Hepatocyte (in vitro differentiated cells): ENCODE results near the gene FHOD3. TPM values are rescaled to one million over a fixed set of nuclear protein-coding genes. Genes with fewer than 3 reads are reported as not detected.

Source experiments
- DNase-seq: peaks from one replicate; pipeline ENCODE4 v3.0.0-alpha.2; 2016; ENCODE audit warnings: low spot score
- H2AFZ ChIP-seq: fragments of 200-600 bp; sonication (generic); 2 replicates; pipeline ENCODE4 v1.6.0; 2016; ENCODE audit warnings: antibody characterized with exemption, mild to moderate bottlenecking
- H3K27ac ChIP-seq: fragments of 200-600 bp; sonication (generic); 2 replicates; pipeline ENCODE4 v1.5.1; 2016; ENCODE audit warnings: mild to moderate bottlenecking
- H3K27me3 ChIP-seq: fragments of 200-600 bp; sonication (generic); 2 replicates; pipeline ENCODE4 v1.6.1; 2016
- H3K36me3 ChIP-seq: fragments of 200-600 bp; sonication (generic); replicated peaks from 2 replicates; pipeline ENCODE4 v1.5.1; 2016; ENCODE audit warnings: low read depth; ENCODE audit not compliant: insufficient read depth
- H3K4me1 ChIP-seq: fragments of 200-600 bp; sonication (generic); 2 replicates; pipeline ENCODE4 v1.5.1; 2016; ENCODE audit warnings: mild to moderate bottlenecking, moderate library complexity; ENCODE audit not compliant: insufficient read depth
- H3K4me2 ChIP-seq: fragments of 200-600 bp; sonication (generic); 2 replicates; pipeline ENCODE4 v1.6.0; 2016
- H3K4me3 ChIP-seq: fragments of 200-600 bp; sonication (generic); 2 replicates; pipeline ENCODE4 v1.5.1; 2016; ENCODE audit warnings: mild to moderate bottlenecking
- H3K79me2 ChIP-seq: fragments of 200-600 bp; sonication (generic); 2 replicates; pipeline ENCODE4 v1.6.0; 2017; ENCODE audit warnings: mild to moderate bottlenecking
- H3K9me2 ChIP-seq: fragments of 200-600 bp; sonication (generic); replicated peaks from 2 replicates; pipeline ENCODE4 v1.6.0; 2017; ENCODE audit warnings: mild to moderate bottlenecking; ENCODE audit not compliant: insufficient read depth
- H3K9me3 ChIP-seq: fragments of 200-600 bp; sonication (generic); 2 replicates; pipeline ENCODE4 v1.5.1; 2016; ENCODE audit warnings: low read depth, mild to moderate bottlenecking
- H4K20me1 ChIP-seq: fragments of 200-600 bp; sonication (generic); 2 replicates; pipeline ENCODE4 v1.6.0; 2016; ENCODE audit warnings: mild to moderate bottlenecking; ENCODE audit not compliant: insufficient read depth, poor library complexity, severe bottlenecking
- EZH2 ChIP-seq: fragments of 200-600 bp; sonication (generic); IDR thresholded peaks from 2 replicates; pipeline ENCODE4 v1.6.1; 2016; ENCODE audit warnings: antibody characterized with exemption, mild to moderate bottlenecking, borderline replicate concordance
- EZH2phosphoT487 ChIP-seq: fragments of 200-600 bp; sonication (generic); IDR thresholded peaks from one replicate; pipeline ENCODE4 v1.6.1; 2018; ENCODE audit warnings: antibody characterized with exemption, mild to moderate bottlenecking, low read depth, moderate library complexity; ENCODE audit not compliant: unreplicated experiment, severe bottlenecking
- WGBS: methylation state at CpG from one replicate; pipeline ENCODE4 v1.1.6; 2016; ENCODE audit warnings: low lambda C conversion rate; ENCODE audit errors: missing lambda C conversion rate; 5-methylcytosine and 5-hydroxymethylcytosine counted together
- polyA plus RNA-seq: library from polyadenylated mRNA; unstranded; fragments of >200 nt; fragmentation: Nextera tagmentation; extraction: Ambion mirVana; gene quantifications from 2 replicates; pipeline ENCODE4 v1.2.1, GENCODE V29; 2016
- total RNA-seq: library from RNA; depleted of rRNA; stranded (reverse); fragments of >200 nt; gene quantifications from 2 replicates; pipeline ENCODE4 v1.2.3, GENCODE V29; 2014
- TF ChIP-seq, protein P1 (sequence below): fragments of 200-600 bp; sonication (generic); IDR thresholded peaks from 2 replicates; pipeline ENCODE4 v1.5.1; 2016; ENCODE audit warnings: antibody characterized with exemption, mild to moderate bottlenecking; ENCODE audit not compliant: poor library complexity

FHOD3 gene
- total and polyA plus RNA-seq, 2 experiments from 2014 or later, result 1.7 to 2.7 TPM

DNA sequence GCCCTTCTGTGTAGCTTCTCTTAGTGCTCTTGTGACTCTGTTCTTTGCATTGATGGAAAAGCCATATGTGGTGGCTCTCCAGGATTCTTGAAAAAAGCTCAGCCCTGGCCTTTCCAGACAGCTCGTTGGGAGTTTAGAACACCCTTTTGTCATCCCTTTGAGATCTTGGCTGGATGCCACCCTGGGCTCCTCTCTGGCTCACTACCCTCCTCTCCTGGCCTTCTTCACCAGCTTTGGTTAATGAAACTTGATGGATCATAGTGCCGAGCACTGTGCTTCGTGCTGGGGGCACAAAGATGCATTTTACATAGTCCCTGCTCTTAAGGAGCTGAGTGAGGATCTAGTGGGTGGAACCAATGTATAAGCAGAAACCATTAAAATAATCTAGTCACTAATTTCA is 15.6 kb upstream of the FHOD3 start:
- Histone ChIP-seq H3K4me3 (no peak overlapping the region), H3K27me3 (peaks cover 5% of the 10 kb centered on the region), H3K9me2 (no peaks in the 10 kb centered on the region), H2AFZ (no peak overlapping the region), H3K4me2 (no peak overlapping the region), H3K27ac (no peak overlapping the region), H3K9me3 (no peaks in the 10 kb centered on the region), H4K20me1 (no peaks in the 10 kb centered on the region), H3K79me2 (no peaks in the 10 kb centered on the region), H3K36me3 (no peaks in the 10 kb centered on the region), H3K4me1 (no peaks in the 10 kb centered on the region)
- TF ChIP-seq, protein P1, sequence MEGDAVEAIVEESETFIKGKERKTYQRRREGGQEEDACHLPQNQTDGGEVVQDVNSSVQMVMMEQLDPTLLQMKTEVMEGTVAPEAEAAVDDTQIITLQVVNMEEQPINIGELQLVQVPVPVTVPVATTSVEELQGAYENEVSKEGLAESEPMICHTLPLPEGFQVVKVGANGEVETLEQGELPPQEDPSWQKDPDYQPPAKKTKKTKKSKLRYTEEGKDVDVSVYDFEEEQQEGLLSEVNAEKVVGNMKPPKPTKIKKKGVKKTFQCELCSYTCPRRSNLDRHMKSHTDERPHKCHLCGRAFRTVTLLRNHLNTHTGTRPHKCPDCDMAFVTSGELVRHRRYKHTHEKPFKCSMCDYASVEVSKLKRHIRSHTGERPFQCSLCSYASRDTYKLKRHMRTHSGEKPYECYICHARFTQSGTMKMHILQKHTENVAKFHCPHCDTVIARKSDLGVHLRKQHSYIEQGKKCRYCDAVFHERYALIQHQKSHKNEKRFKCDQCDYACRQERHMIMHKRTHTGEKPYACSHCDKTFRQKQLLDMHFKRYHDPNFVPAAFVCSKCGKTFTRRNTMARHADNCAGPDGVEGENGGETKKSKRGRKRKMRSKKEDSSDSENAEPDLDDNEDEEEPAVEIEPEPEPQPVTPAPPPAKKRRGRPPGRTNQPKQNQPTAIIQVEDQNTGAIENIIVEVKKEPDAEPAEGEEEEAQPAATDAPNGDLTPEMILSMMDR, result no peak
- TF ChIP-seq EZH2 (no peak), EZH2phosphoT487 (no peak)
- 70% methylated on average over 3 of the region's 3 CpGs for WGBS
- DNase-seq, result no peak

DNA sequence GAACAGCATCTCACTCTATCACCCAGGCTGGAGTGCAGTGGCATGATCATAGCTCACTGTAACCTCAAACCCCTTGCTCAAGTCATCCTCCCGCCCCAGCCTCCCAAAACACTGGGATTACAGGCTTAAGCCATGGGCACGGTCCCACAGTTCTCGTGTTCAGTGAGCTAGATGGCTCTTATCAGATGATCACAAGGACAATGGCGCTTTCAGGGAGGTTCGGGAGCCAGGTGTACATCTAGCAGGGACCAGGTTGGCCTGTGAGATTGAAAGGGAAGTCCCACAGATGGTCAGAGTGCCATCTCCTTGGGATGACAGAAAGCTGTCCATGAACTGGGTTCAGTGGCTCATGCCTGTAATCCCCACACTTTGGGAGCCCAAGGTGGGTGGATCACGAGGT is 14.1 kb upstream of the FHOD3 start:
- Histone ChIP-seq H4K20me1 (no peaks in the 10 kb centered on the region), H3K36me3 (no peaks in the 10 kb centered on the region), H3K79me2 (no peaks in the 10 kb centered on the region), H3K4me1 (no peaks in the 10 kb centered on the region), H2AFZ (no peak overlapping the region), H3K9me2 (no peaks in the 10 kb centered on the region), H3K27ac (no peak overlapping the region), H3K27me3 (peaks cover 5% of the 10 kb centered on the region), H3K4me3 (no peak overlapping the region), H3K4me2 (no peak overlapping the region), H3K9me3 (no peaks in the 10 kb centered on the region)
- TF ChIP-seq, protein P1, result no peak
- TF ChIP-seq EZH2phosphoT487 (no peak), EZH2 (no peak)
- 70% methylated on average over 6 of the region's 6 CpGs for WGBS
- DNase-seq, result no peak

DNA sequence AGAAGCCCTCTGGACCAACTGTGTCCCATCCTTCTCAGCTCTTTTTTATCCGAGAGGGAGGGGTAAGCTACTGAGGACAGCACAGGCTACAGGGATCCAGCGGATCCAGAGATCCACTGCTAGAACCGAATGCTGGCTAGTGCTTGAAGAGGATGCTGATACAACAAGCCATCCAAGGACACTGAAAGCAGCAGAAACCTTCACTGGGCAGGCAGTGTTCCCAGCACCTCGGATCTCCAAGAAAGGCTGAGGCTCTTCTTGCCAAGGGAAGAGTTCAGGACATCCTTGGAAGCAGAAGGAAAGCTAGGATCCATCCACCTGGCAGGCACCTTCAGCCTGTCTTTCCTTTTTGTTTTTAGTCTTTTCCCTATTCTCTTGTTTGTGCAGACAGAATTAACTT is 13.2 kb upstream of the FHOD3 start:
- H3K4me3 ChIP-seq, result no peak overlapping the region
- peaks cover under 1% of the 10 kb centered on the region for H3K27me3 ChIP-seq
- H3K4me2 ChIP-seq, result no peak overlapping the region
- H3K79me2 ChIP-seq, result no peaks in the 10 kb centered on the region
- no peaks in the 10 kb centered on the region for H3K9me2 ChIP-seq
- H4K20me1 ChIP-seq, result no peaks in the 10 kb centered on the region
- no peaks in the 10 kb centered on the region for H3K9me3 ChIP-seq
- H3K4me1 ChIP-seq, result no peaks in the 10 kb centered on the region
- DNase-seq, result no peak
- TF ChIP-seq EZH2phosphoT487 (no peak), EZH2 (no peak)
- TF ChIP-seq, protein P1, result no peak
- 79% methylated on average over 4 of the region's 4 CpGs for WGBS
- no peak overlapping the region for H2AFZ ChIP-seq
- no peaks in the 10 kb centered on the region for H3K36me3 ChIP-seq
- H3K27ac ChIP-seq, result no peak overlapping the region
